Epithelial cell of esophagus (primary cell): ENCODE measurements around the gene PPP1R1B.

Experiments used
- DNase-seq: peaks from one replicate; pipeline ENCODE4 v3.0.0; 2010; ENCODE audit warnings: low read depth
- H3K4me3 ChIP-seq: 2 replicates; pipeline ENCODE4 v1.5.1; 2011; ENCODE audit warnings: mild to moderate bottlenecking, low read length, control low read depth
- TF ChIP-seq, protein P1 (sequence below): IDR thresholded peaks from 2 replicates; pipeline ENCODE4 v1.5.1; 2011; ENCODE audit warnings: low read depth, mild to moderate bottlenecking, low read length, control low read depth, inconsistent platforms; ENCODE audit not compliant: insufficient read depth; ENCODE audit errors: missing control alignments

PPP1R1B gene

DNA sequence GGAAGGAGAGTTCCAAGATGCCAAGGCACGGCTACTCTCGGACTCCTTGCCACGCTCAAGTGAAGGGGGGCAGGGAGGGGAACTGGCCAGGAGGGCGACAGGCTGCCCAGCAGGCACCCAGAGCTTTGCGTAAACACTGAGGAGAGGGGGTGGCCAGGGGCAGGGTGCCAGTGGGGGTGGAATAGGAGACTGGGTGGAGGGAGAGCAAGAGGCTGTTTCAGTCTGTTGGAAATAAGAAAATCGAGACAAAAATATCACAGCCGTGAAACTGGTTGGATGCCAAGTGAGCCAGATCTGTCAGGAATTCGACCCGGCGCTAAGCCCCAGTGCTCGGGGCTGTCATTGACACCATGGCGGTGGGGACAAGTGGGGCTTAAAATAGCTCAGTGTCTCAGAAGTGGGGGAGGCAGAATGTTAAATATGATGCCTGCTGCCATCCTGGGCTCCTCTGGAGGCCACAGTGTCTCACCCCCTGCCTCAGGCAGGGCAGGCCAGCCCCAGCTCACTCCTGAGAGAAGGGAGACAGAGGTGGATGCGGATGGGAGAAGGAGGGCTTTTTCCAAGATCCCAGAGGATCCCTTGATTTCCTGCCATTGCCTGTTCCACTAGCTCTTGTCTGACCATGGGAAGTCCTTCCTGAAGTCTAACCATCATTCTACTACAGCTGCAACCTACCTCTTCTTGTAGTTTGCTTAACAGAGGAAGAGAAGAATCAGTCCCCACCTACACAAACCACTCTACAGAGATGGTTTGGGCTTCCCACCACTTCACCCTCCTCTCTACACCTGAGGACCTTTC, 51.0 kb downstream of the PPP1R1B start:
- no peak for DNase-seq
- H3K4me3 ChIP-seq = no peak overlapping the region
- TF ChIP-seq, protein P1, sequence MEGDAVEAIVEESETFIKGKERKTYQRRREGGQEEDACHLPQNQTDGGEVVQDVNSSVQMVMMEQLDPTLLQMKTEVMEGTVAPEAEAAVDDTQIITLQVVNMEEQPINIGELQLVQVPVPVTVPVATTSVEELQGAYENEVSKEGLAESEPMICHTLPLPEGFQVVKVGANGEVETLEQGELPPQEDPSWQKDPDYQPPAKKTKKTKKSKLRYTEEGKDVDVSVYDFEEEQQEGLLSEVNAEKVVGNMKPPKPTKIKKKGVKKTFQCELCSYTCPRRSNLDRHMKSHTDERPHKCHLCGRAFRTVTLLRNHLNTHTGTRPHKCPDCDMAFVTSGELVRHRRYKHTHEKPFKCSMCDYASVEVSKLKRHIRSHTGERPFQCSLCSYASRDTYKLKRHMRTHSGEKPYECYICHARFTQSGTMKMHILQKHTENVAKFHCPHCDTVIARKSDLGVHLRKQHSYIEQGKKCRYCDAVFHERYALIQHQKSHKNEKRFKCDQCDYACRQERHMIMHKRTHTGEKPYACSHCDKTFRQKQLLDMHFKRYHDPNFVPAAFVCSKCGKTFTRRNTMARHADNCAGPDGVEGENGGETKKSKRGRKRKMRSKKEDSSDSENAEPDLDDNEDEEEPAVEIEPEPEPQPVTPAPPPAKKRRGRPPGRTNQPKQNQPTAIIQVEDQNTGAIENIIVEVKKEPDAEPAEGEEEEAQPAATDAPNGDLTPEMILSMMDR = no peak

DNA sequence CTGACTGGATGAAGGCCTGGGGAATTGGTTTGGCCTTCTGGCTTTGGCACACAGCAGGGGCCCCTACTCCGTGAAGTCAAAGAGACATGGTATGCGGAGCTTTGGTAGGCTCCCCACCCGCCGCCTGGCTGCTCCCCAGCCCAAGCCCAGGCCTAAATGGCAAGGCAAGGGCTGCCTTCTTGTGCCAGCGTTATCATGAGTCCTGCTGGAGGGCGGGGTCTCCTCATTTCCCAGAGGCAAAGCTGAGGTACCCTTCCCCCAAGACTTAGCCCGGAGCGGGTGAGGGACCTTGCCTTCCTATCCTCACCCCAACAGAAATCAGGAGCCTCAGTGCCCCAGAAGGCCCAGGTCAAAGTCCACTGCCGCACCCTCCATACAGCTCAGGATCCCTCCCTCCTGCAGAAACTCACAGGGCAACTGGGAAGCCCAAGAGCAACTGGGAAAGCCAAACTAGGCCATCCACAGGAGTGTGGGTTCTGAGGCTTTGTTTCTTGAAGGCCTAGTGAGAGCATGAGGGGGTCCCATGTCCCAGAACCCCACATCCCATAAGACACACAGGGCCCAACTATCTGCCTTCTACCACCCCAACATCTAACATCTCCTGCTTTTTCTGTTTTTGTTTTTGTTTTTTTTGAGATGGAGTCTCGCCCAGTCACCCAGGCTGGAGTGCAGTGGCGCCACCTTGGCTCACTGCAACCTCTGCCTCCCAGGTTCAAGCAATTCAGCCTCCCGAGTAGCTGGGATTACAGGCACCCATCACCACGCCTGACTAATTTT, 51.8 kb downstream of the PPP1R1B start:
- no peak for DNase-seq
- TF ChIP-seq, protein P1 = no peak
- H3K4me3 ChIP-seq = no peak overlapping the region

DNA sequence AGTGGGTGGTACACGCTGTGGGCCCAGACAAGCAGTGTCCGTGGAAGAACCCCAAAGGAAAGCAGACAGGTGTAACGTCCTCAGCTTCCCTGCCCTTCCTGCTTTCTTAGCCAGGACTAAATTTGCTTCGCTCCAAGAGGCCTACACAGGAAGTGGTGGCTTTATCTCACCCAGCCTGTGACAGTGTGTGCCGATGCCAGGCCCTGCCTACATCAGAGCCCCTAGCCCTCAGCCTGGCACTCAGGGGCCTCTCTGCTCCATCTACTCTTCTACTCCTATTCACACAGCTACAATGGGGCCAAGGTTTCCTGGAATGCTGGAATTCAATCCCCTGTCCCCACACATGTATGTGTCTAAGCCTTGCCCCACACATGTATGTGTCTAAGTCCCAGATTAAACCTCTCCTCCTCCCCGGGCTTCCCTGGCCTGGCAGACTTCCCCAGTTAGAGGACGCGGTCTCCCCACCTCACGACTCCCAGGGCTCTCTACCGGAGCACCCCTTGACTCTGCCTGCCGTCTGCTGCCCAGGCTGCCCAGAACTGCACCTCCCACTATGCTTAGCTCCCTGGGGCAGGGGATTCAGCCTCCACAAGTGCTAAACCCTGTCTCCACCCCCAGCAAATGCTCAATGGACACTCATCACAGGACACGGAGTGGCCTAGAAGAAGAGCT, 52.9 kb downstream of the PPP1R1B start:
- TF ChIP-seq, protein P1 = no peak
- DNase-seq = no peak

DNA sequence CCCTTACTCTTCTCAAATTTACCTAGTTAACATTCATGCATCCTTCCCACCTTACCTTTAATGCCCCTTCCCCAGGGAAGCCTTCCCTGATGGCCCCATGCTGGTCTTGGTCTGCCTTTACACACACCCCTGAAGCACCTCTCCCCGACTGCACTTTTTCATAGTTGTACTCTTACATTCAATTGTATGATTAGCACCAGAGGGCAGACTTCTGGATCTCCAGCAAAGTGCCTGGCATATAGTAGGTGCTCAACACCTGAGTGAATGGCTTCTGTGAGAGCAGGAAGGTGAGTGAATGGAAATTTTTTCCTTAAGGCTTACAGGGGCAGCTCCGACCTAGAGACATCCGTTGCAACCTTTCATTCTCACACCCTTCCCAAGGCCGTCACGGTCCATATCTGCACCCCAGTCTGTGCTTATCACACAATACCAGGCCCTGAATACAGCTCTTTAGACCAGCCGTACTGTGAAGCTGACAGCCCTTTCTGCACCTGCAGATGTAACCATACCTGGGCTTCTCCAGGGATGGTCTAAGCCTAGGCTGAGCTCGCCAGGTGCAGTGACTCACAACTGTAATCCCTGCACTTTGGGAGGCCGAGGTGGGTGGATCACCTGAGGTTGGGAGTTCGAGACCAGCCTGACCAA, 56.7 kb downstream of the PPP1R1B start:
- TF ChIP-seq, protein P1 = no peak
- no peak for DNase-seq
- no peak overlapping the region for H3K4me3 ChIP-seq

More for the DNA sequence above, 52.9 kb downstream of the PPP1R1B start:
- no peak overlapping the region for H3K4me3 ChIP-seq

DNA sequence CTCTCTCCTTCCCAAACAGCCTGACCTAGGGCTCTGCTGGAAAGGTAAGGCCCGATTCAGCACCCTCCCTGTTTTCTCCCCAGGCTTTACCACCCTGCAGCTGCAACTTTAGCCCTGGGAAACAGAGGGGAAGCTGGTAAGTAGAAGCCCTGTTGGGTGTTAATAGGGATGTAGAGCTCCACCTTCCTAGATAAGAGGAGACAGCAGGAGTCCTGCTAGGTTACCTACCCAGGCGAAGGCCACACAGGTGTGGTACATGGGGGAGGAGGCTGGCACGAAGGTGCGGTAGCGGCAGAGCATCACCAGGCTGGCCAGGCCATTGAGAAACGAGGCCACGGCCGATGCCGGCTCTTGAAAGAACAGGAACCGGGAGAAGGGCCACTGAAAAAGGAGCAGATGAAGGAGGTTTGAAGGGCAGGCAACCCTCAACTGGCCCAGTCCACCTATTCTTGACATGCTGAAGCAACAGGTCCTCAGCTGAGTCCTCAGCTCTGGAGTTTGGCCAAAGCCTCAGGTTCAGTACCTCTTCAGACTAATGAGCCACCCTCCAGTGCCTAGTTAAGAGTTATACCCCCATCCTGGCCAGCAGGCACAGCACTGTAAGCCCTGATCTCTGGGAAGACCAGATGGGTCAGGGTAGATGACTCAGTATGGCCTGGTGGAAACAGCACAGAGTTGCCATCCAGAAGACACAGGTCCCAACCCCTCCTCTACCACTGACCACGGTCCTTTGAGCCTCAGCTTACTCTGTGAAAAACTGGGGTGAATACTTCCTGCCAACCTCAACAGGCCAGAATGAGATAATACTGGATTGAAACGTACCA, 57.8 kb downstream of the PPP1R1B start:
- TF ChIP-seq, protein P1 = no peak
- DNase-seq = no peak
- no peak overlapping the region for H3K4me3 ChIP-seq
